ENCODE data around the gene OXSR1. TPM values are rescaled to one million over a fixed set of nuclear protein-coding genes. Genes with fewer than 3 reads are reported as not detected.

OXSR1 gene
- total and polyA plus RNA-seq, 2 of the 13 experiments (the other 11 are each of a cell fraction or from before 2014, with no cell fraction given), result 27.4 to 32.6 TPM

- TF ChIP-seq ATF4 (CRISPR knock-in tag; IDR thresholded peaks at IDR 0.05), result peak in 1 of 2 experiments; percentile 30; a peak in 1 of 4 replicates
- TF ChIP-seq ZHX1 (CRISPR knock-in tag; IDR thresholded peaks at IDR 0.05; ENCODE audit: low read depth), result 0 out of 2 replicates have a peak, but pooled peaks have one; percentile 7
- TF ChIP-seq HOXA5 (CRISPR knock-in tag; IDR thresholded peaks at IDR 0.05), result no peak
- no peak for TF ChIP-seq ZMAT5 (CRISPR knock-in tag; IDR thresholded peaks at IDR 0.05; ENCODE audit: borderline replicate concordance, low read depth)
- TF ChIP-seq CEBPG (CRISPR knock-in tag; IDR thresholded peaks at IDR 0.05), result 0 out of 2 replicates have a peak, but pooled peaks have one; percentile 8
- peak; percentile 13; the same call in 1 of the 2 replicates for TF ChIP-seq HNF1B (CRISPR knock-in tag; IDR thresholded peaks at IDR 0.05)
- TF ChIP-seq LRRFIP1 (CRISPR knock-in tag; conservative IDR thresholded peaks at IDR 0.05), result no peak
- no peak for TF ChIP-seq U2AF1 (optimal IDR thresholded peaks at IDR 0.05; ENCODE audit: low read depth, low read length)
- 0 out of 2 replicates have a peak, but pooled peaks have one; percentile 40 for TF ChIP-seq ZNF766 (CRISPR knock-in tag; IDR thresholded peaks at IDR 0.05; ENCODE audit: borderline replicate concordance)
- TF ChIP-seq ZNF776 (CRISPR knock-in tag; IDR thresholded peaks at IDR 0.05), result no peak
- TF ChIP-seq SCMH1 (CRISPR knock-in tag; IDR thresholded peaks at IDR 0.05; ENCODE audit: borderline replicate concordance), result no peak
- peak; percentile 6 for TF ChIP-seq RBM39 (IDR thresholded peaks at IDR 0.05; ENCODE audit: low read depth, low read length, poor library complexity, severe bottlenecking)
- TF ChIP-seq AFF4 (CRISPR knock-in tag; IDR thresholded peaks at IDR 0.05), result 0 out of 2 replicates have a peak, but pooled peaks have one; percentile 5
- no peak for TF ChIP-seq AGO2 (optimal IDR thresholded peaks at IDR 0.05; ENCODE audit: low read depth, low read length)
- no peak for TF ChIP-seq FOXP1 (IDR thresholded peaks at IDR 0.05)
- TF ChIP-seq FOXP1 (CRISPR knock-in tag; IDR thresholded peaks at IDR 0.05), result no peak
These were observed 27.6 kb upstream of the OXSR1 start (continued) for GRCh38 chr3:38137615-38138348.
